ENCODE measurements around the gene RDH13. TPM values are rescaled to one million over a fixed set of nuclear protein-coding genes. Genes with fewer than 3 reads are reported as not detected.
"Not testable (repeated sequence)": the region's sequence is repeated elsewhere in the genome, so short reads cannot be mapped to it uniquely, and the experiment has no call there.

The RDH13 gene
- total RNA-seq, 2 donors from 2014 or later = 7.8 to 8.1 TPM

- intact Hi-C loops (cut with DNase I) = no loop called here
- DNase-seq (ENCODE audit: low spot score) = peak; percentile 36
Observed at GRCh38 chr19:55032170-55032800, 30.7 kb downstream of the RDH13 start.

GRCh38 chr19:55031178-55031577, 31.8 kb downstream of the RDH13 start:
- intact Hi-C loops (cut with DNase I) = no loop called here
- peak; percentile 18 for DNase-seq (ENCODE audit: low spot score)

GRCh38 chr19:55028757-55029156, 34.2 kb downstream of the RDH13 start:
- DNase-seq (ENCODE audit: low spot score) = peak; percentile 6
- intact Hi-C loops (cut with DNase I) = no loop called here

- intact Hi-C loops (cut with DNase I) = no loop called here
- peak; percentile 7 for DNase-seq (ENCODE audit: low spot score)
Observed at GRCh38 chr19:55027472-55028337, 35.2 kb downstream of the RDH13 start.

- intact Hi-C loops (cut with DNase I) = not testable (repeated sequence)
Observed at GRCh38 chr19:55027140-55027471, 35.8 kb downstream of the RDH13 start.

GRCh38 chr19:55024111-55024510, 38.8 kb downstream of the RDH13 start:
- intact Hi-C loops (cut with DNase I) = no loop called here
- no peak for DNase-seq (ENCODE audit: low spot score)

More at GRCh38 chr19:55027140-55027471, 35.8 kb downstream of the RDH13 start:
- DNase-seq (ENCODE audit: low spot score) = not testable (repeated sequence)

- intact Hi-C loops (cut with DNase I); DNase-seq (ENCODE audit: low spot score): not testable (repeated sequence)
Observed at GRCh38 chr19:55020351-55020750, 42.6 kb downstream of the RDH13 start.

GRCh38 chr19:55018633-55019032, 44.3 kb downstream of the RDH13 start:
- no peak for DNase-seq (ENCODE audit: low spot score)
- intact Hi-C loops (cut with DNase I) = no loop called here

GRCh38 chr19:55018216-55018615, 44.7 kb downstream of the RDH13 start:
- intact Hi-C loops (cut with DNase I) = no loop called here
- DNase-seq (ENCODE audit: low spot score) = no peak

- intact Hi-C loops (cut with DNase I) = no loop called here
- no peak for DNase-seq (ENCODE audit: low spot score)
Observed at GRCh38 chr19:55016017-55016416, 46.9 kb downstream of the RDH13 start.

GRCh38 chr19:55015126-55015525, 47.8 kb downstream of the RDH13 start:
- intact Hi-C loops (cut with DNase I) = no loop called here
- DNase-seq (ENCODE audit: low spot score) = no peak

GRCh38 chr19:55014714-55015113, 48.2 kb downstream of the RDH13 start:
- intact Hi-C loops (cut with DNase I) = no loop called here
- DNase-seq (ENCODE audit: low spot score) = peak; percentile 85

- no peak for DNase-seq (ENCODE audit: low spot score)
- intact Hi-C loops (cut with DNase I) = no loop called here
Observed at GRCh38 chr19:55013596-55013995, 49.4 kb downstream of the RDH13 start.

- DNase-seq (ENCODE audit: low spot score) = no peak
- intact Hi-C loops (cut with DNase I) = no loop called here
Observed at GRCh38 chr19:55012306-55012705, 50.6 kb downstream of the RDH13 start.

- intact Hi-C loops (cut with DNase I) = not testable (repeated sequence)
- peak; percentile 7 for DNase-seq (ENCODE audit: low spot score)
Observed at GRCh38 chr19:55010561-55010960, 52.4 kb downstream of the RDH13 start.

- DNase-seq (ENCODE audit: low spot score); intact Hi-C loops (cut with DNase I): not testable (repeated sequence)
Observed at GRCh38 chr19:55008781-55009180, 54.2 kb downstream of the RDH13 start.

GRCh38 chr19:55008189-55008588, 54.8 kb downstream of the RDH13 start:
- DNase-seq (ENCODE audit: low spot score); intact Hi-C loops (cut with DNase I): not testable (repeated sequence)

- DNase-seq (ENCODE audit: low spot score); intact Hi-C loops (cut with DNase I): not testable (repeated sequence)
Observed at GRCh38 chr19:55007537-55007936, 55.4 kb downstream of the RDH13 start.

GRCh38 chr19:55006795-55007194, 56.2 kb downstream of the RDH13 start:
- DNase-seq (ENCODE audit: low spot score); intact Hi-C loops (cut with DNase I): not testable (repeated sequence)

GRCh38 chr19:55005684-55006488, 57.1 kb downstream of the RDH13 start:
- no peak for DNase-seq (ENCODE audit: low spot score)
- intact Hi-C loops (cut with DNase I) = no loop called here

Data from posterior vena cava (tissue), 2 donors.